SK-N-SH (cell line): Measurements from ENCODE around the gene APLN. TPM values are rescaled to one million over a fixed set of nuclear protein-coding genes. Genes with fewer than 3 reads are reported as not detected.

Experiments used
- CTCF ChIA-PET: fragments of 300-600, 350-600 bp; formaldehyde crosslinking; extraction: SDS; loops from one replicate; lab custom pipeline; 2021; lab: Yijun Ruan, JAX
- POLR2A ChIA-PET: fragments of 350-600 bp; sonication (Branson Sonifier 250); formaldehyde crosslinking; extraction: SDS; loops from one replicate; lab custom pipeline; 2020; ENCODE audit warnings: antibody characterized with exemption, inconsistent platforms; lab: Yijun Ruan, JAX
- DNase-seq: peaks from one replicate; pipeline ENCODE4 v3.0.0; 2012
- H2AFZ ChIP-seq: fragments of 200-600 bp; sonication (generic); 2 replicates; pipeline ENCODE4 v1.8.1; 2016; ENCODE audit warnings: antibody characterized with exemption, mild to moderate bottlenecking, low read depth
- H3F3A ChIP-seq: fragments of 200-600 bp; sonication (generic); replicated peaks from 2 replicates; pipeline ENCODE3; 2016; ENCODE audit warnings: antibody characterized with exemption, mild to moderate bottlenecking; ENCODE audit not compliant: insufficient read depth
- H3K27ac ChIP-seq, 2 experiments: fragments of 200-500 bp in 1 of 2; fragments of 200-600 bp in 1 of 2; sonication (Bioruptor generic) in 1 of 2; sonication (generic), shearing (Covaris generic) in 1 of 2; 2 replicates each; pipeline versions ENCODE4 v1.5.1 to v1.6.1; 2014 to 2016; ENCODE audit warnings: low read depth in 2 of 2, inconsistent platforms in 1 of 2, low read length in 1 of 2, mild to moderate bottlenecking in 1 of 2, mixed read lengths in 1 of 2
- H3K27me3 ChIP-seq: fragments of 200-600 bp; sonication (generic), shearing (Covaris generic); 2 replicates; pipeline ENCODE4 v1.6.1; 2016; ENCODE audit warnings: mixed run types; ENCODE audit not compliant: insufficient read depth
- H3K36me3 ChIP-seq, 2 experiments: fragments of 200-500 bp in 1 of 2; fragments of 200-600 bp in 1 of 2; sonication (Bioruptor generic) in 1 of 2; sonication (generic) in 1 of 2; replicated peaks in 1 of 2; 2 replicates each; pipeline versions ENCODE3 to v1.5.1; 2014 to 2016; ENCODE audit warnings: low read length in 1 of 2, mild to moderate bottlenecking in 1 of 2; ENCODE audit not compliant: insufficient read depth in 2 of 2, control insufficient read depth in 1 of 2
- H3K4me1 ChIP-seq, 2 experiments: fragments of 200-500 bp in 1 of 2; fragments of 200-600 bp in 1 of 2; sonication (Bioruptor generic) in 1 of 2; sonication (generic), shearing (Covaris generic) in 1 of 2; 2 replicates each; pipeline versions ENCODE4 v1.5.1 to v1.6.1; 2014 to 2016; ENCODE audit warnings: low read depth in 1 of 2, low read length in 1 of 2, mixed run types in 1 of 2; ENCODE audit not compliant: insufficient read depth in 2 of 2, control insufficient read depth in 1 of 2
- H3K4me2 ChIP-seq: fragments of 200-600 bp; sonication (generic), shearing (Covaris generic); 2 replicates; pipeline ENCODE4 v1.6.1; 2017; ENCODE audit warnings: mixed run types
- H3K4me3 ChIP-seq, 2 experiments: fragments of 200-500 bp in 1 of 2; fragments of 200-600 bp in 1 of 2; sonication (Bioruptor generic) in 1 of 2; sonication (generic), shearing (Covaris generic) in 1 of 2; 2 replicates each; pipeline versions ENCODE4 v1.5.1 to v1.8.1; 2014 to 2016; ENCODE audit warnings: low read depth in 2 of 2, inconsistent platforms in 1 of 2, low read length in 1 of 2, mild to moderate bottlenecking in 1 of 2, mixed read lengths in 1 of 2, moderate library complexity in 1 of 2
- H3K79me2 ChIP-seq: fragments of 200-600 bp; sonication (generic); 2 replicates; pipeline ENCODE4 v1.8.1; 2017; ENCODE audit warnings: mild to moderate bottlenecking; ENCODE audit not compliant: insufficient read depth
- H3K9ac ChIP-seq: fragments of 200-600 bp; sonication (generic); 2 replicates; pipeline ENCODE4 v1.6.1; 2017; ENCODE audit warnings: mixed run types
- H3K9me2 ChIP-seq: fragments of 200-600 bp; sonication (generic); 2 replicates; pipeline ENCODE4 v1.6.1; 2017; ENCODE audit warnings: mixed run types
- H3K9me3 ChIP-seq: fragments of 200-600 bp; sonication (generic); 2 replicates; pipeline ENCODE4 v1.6.1; 2017; ENCODE audit warnings: mixed run types, mild to moderate bottlenecking, moderate library complexity
- H4K20me1 ChIP-seq: fragments of 200-600 bp; sonication (generic); 2 replicates; pipeline ENCODE4 v1.6.1; 2017; ENCODE audit warnings: mild to moderate bottlenecking, mixed run types; ENCODE audit not compliant: insufficient read depth
- CHD2 ChIP-seq: fragments of 150-350 bp; IDR thresholded peaks from 2 replicates; pipeline ENCODE4 v1.6.1; 2018; ENCODE audit warnings: low read length; ENCODE audit not compliant: partially characterized antibody
- ELF1 ChIP-seq: IDR thresholded peaks from 2 replicates; pipeline ENCODE4 v1.4.0; 2012
- EZH2phosphoT487 ChIP-seq: fragments of 200-600 bp; sonication (generic); IDR thresholded peaks from 2 replicates; pipeline ENCODE4 v1.6.1; 2017; ENCODE audit warnings: low read depth, mixed run types, mild to moderate bottlenecking, antibody characterized with exemption, moderate library complexity, borderline replicate concordance
- FOSL2 ChIP-seq: IDR thresholded peaks from 2 replicates; pipeline ENCODE4 v1.4.0; 2012; ENCODE audit warnings: low read depth, mild to moderate bottlenecking, moderate library complexity, borderline replicate concordance
- FOXJ3 ChIP-seq: sonication (generic); formaldehyde crosslinking; IDR thresholded peaks from 2 replicates; pipeline ENCODE4 v1.5.1; 2020; ENCODE audit warnings: mild to moderate bottlenecking, missing genetic modification reagents
- FOXM1 ChIP-seq: IDR thresholded peaks from 2 replicates; pipeline ENCODE4 v1.4.0; 2012; ENCODE audit warnings: low read depth, mild to moderate bottlenecking
- GABPA ChIP-seq: IDR thresholded peaks from 2 replicates; pipeline ENCODE4 v1.4.0; 2012; ENCODE audit warnings: low read depth, mild to moderate bottlenecking
- GATA2 ChIP-seq: sonication (generic); formaldehyde crosslinking; IDR thresholded peaks from 2 replicates; pipeline ENCODE4 v1.5.0; 2020; ENCODE audit warnings: mild to moderate bottlenecking, missing genetic modification reagents
- POLR2AphosphoS5 ChIP-seq: IDR thresholded peaks from 2 replicates; pipeline ENCODE4 v1.6.1; 2012; ENCODE audit warnings: low read depth, low read length
- REST ChIP-seq: IDR thresholded peaks from 2 replicates; pipeline ENCODE4 v1.6.1; 2012; ENCODE audit warnings: mild to moderate bottlenecking, low read depth, low read length, moderate library complexity
- TAF1 ChIP-seq: IDR thresholded peaks from 2 replicates; pipeline ENCODE4 v1.6.1; 2012; ENCODE audit warnings: low read depth, mild to moderate bottlenecking, low read length, moderate library complexity, borderline replicate concordance
- WGBS: methylation state at CpG from one replicate; pipeline ENCODE4 v1.1.6; 2017; ENCODE audit warnings: low lambda C conversion rate; 5-methylcytosine and 5-hydroxymethylcytosine counted together
- polyA plus RNA-seq, 3 experiments: library from polyadenylated mRNA; depleted of rRNA; stranded (reverse); fragments of >200 nt; gene quantifications; 2 replicates each; pipeline ENCODE4 v1.2.3, GENCODE V29; 2012
- TF ChIP-seq, protein P1 (sequence below): IDR thresholded peaks from 2 replicates; pipeline ENCODE4; 2012
- TF ChIP-seq, protein P2 (sequence below): fragments of 200-600 bp; sonication (generic); IDR thresholded peaks from 2 replicates; pipeline ENCODE4 v1.6.1; 2017; ENCODE audit warnings: antibody characterized with exemption, mild to moderate bottlenecking, moderate library complexity

APLN gene
- polyA plus RNA-seq, 1 of the 3 experiments (the other 2 are of a cell fraction), result 0.82 TPM

DNA sequence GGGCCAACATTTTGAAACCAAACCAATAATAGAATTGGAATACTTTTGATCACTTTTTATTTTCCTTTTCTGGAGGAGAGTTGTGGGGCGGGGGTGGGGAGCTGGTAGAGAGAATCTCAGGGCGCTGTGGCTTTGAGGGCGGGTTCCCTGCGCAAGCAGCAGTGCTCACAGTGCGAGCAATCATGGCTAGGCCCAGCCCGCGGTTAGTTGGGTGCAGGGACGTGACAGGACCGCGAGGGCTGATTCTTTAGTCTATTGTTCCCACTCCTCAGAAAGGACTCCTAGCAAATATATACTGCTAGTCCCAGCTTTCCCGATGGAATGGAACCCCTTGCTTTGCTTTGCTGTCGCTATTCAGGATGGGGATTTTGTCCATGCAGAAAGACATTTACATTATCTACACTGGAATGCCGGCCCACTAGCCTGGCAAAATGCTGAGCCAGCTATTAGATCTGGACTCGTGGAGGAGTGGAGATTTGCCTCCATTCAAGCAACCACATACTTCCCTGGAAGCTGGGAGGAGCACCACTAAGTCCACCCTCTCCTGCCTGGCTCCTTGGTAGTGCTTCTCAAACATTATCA is 23.9 kb upstream of the APLN start:
- Histone ChIP-seq H3K79me2 (no peaks in the 10 kb centered on the region), H4K20me1 (no peaks in the 10 kb centered on the region), H3K4me1 (no peaks in the 10 kb centered on the region), H3K9me2 (no peaks in the 10 kb centered on the region), H3K4me3 (no peak overlapping the region; a peak in 2 of 4 replicates), H3K9ac (no peak overlapping the region), H3K27ac (no peak overlapping the region), H3K4me2 (peak overlapping the region; percentile 51), H3K9me3 (no peaks in the 10 kb centered on the region), H3K27me3 (peaks cover 4% of the 10 kb centered on the region; the same call in 1 of the 2 replicates), H2AFZ (no peak overlapping the region), H3F3A (no peaks in the 10 kb centered on the region), H3K36me3 (no peaks in the 10 kb centered on the region)
- ChIA-PET CTCF (interaction anchor here (1.2 to 1.6 kb wide), 5 partner anchors 24 to 73 kb away, joined by 3 to 4 read pairs (median 3); partner anchors contain the start of gene APLN), POLR2A (no interaction called here)
- TF ChIP-seq REST (no peak), ELF1 (no peak), FOXM1 (no peak), GABPA (no peak), TAF1 (no peak), POLR2AphosphoS5 (no peak), FOXJ3 (no peak), CHD2 (no peak), GATA2 (no peak), FOSL2 (no peak), EZH2phosphoT487 (no peak)
- TF ChIP-seq, protein P1, sequence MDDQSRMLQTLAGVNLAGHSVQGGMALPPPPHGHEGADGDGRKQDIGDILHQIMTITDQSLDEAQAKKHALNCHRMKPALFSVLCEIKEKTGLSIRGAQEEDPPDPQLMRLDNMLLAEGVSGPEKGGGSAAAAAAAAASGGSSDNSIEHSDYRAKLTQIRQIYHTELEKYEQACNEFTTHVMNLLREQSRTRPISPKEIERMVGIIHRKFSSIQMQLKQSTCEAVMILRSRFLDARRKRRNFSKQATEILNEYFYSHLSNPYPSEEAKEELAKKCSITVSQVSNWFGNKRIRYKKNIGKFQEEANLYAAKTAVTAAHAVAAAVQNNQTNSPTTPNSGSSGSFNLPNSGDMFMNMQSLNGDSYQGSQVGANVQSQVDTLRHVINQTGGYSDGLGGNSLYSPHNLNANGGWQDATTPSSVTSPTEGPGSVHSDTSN, result no peak
- TF ChIP-seq, protein P2, sequence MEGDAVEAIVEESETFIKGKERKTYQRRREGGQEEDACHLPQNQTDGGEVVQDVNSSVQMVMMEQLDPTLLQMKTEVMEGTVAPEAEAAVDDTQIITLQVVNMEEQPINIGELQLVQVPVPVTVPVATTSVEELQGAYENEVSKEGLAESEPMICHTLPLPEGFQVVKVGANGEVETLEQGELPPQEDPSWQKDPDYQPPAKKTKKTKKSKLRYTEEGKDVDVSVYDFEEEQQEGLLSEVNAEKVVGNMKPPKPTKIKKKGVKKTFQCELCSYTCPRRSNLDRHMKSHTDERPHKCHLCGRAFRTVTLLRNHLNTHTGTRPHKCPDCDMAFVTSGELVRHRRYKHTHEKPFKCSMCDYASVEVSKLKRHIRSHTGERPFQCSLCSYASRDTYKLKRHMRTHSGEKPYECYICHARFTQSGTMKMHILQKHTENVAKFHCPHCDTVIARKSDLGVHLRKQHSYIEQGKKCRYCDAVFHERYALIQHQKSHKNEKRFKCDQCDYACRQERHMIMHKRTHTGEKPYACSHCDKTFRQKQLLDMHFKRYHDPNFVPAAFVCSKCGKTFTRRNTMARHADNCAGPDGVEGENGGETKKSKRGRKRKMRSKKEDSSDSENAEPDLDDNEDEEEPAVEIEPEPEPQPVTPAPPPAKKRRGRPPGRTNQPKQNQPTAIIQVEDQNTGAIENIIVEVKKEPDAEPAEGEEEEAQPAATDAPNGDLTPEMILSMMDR, result no peak
- no peak for DNase-seq
- 51% methylated on average over 8 of the region's 14 CpGs for WGBS
